ENCODE results near the gene ZDHHC14.

- TF ChIP-seq CTCF (IDR thresholded peaks at IDR 0.05) (no peak), POLR2A (IDR thresholded peaks at IDR 0.05) (no peak), EP300 (IDR thresholded peaks at IDR 0.05) (no peak)
Measured at GRCh38 chr6:157535340-157536222, 154.6 kb downstream of the ZDHHC14 start.

Measured in ovary (tissue), 3 donors.